ENCODE results near the gene KRTAP5-6. TPM values are rescaled to one million over a fixed set of nuclear protein-coding genes. Genes with fewer than 3 reads are reported as not detected.
"Not testable (repeated sequence)": the region's sequence is repeated elsewhere in the genome, so short reads cannot be mapped to it uniquely, and the experiment has no call there.

The KRTAP5-6 gene
- total RNA-seq, 4 donors from 2014 or later, result 2.3 to 24.1 TPM; not detected in 2

DNA sequence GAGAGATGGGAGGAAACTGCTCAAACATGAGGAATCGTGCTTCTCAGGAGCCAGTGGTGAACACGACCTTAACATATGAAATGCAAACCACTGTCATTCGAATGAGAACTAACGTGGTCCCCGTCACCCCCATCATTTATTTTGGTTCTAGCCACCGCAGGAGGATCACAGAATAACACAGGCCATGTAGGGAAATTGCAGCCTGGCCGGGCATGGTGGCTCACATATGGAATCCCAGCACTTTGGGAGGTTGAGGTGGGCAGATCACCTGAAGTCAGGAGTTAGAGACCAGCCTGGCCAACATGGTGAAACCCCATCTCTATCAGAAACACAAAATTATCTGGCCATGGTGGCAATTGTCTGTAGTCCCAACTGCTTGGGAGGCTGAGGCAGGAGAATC, 40.3 kb upstream of the KRTAP5-6 start:
- WGBS, result 89% methylated on average over 7 of the region's 7 CpGs
- peaks cover 12% of the 10 kb centered on the region for H3K4me1 ChIP-seq
- no peak overlapping the region for H3K27ac ChIP-seq
- no peaks in the 10 kb centered on the region for H3K9me3 ChIP-seq
- peaks cover 39% of the 10 kb centered on the region for H3K27me3 ChIP-seq
- H3K36me3 ChIP-seq, result no peaks in the 10 kb centered on the region
- no peak overlapping the region for H3K4me3 ChIP-seq
- DNase-seq (ENCODE audit: low spot score in 2 of 2), result peak in 1 of 2 donors; percentile 48
- no peak for TF ChIP-seq EP300 (IDR thresholded peaks at IDR 0.05)

- DNase-seq (ENCODE audit: low spot score in 2 of 2), result peak in 1 of 2 donors; percentile 74
- Histone ChIP-seq H3K36me3 (no peaks in the 10 kb centered on the region), H3K9me3 (no peaks in the 10 kb centered on the region), H3K4me1 (no peaks in the 10 kb centered on the region), H3K4me3 (no peak overlapping the region), H3K27ac (no peak overlapping the region), H3K27me3 (peaks cover 33% of the 10 kb centered on the region)
- TF ChIP-seq EP300 (IDR thresholded peaks at IDR 0.05) (no peak), POLR2AphosphoS5 (IDR thresholded peaks at IDR 0.05) (no peak)
- WGBS, result 62% methylated on average over 14 of the region's 14 CpGs
Observed at GRCh38 chr11:1659506-1659905, 37.5 kb upstream of the KRTAP5-6 start.

GRCh38 chr11:1660111-1660867, 36.7 kb upstream of the KRTAP5-6 start:
- H3K4me1 ChIP-seq, result no peaks in the 10 kb centered on the region
- DNase-seq (ENCODE audit: low spot score in 2 of 2), result peak in 1 of 2 donors; percentile 60
- no peak for TF ChIP-seq CTCF (IDR thresholded peaks at IDR 0.05)
- no peak for TF ChIP-seq EP300 (IDR thresholded peaks at IDR 0.05)
- TF ChIP-seq POLR2AphosphoS5 (IDR thresholded peaks at IDR 0.05), result no peak
- TF ChIP-seq POLR2A (IDR thresholded peaks at IDR 0.05), result no peak
- H3K27me3 ChIP-seq, result peaks cover 25% of the 10 kb centered on the region
- H3K27ac ChIP-seq, result no peak overlapping the region
- H3K4me3 ChIP-seq, result no peak overlapping the region
- 73% methylated on average over 24 of the region's 24 CpGs for WGBS
- H3K36me3 ChIP-seq, result no peaks in the 10 kb centered on the region
- H3K9me3 ChIP-seq, result no peaks in the 10 kb centered on the region

DNA sequence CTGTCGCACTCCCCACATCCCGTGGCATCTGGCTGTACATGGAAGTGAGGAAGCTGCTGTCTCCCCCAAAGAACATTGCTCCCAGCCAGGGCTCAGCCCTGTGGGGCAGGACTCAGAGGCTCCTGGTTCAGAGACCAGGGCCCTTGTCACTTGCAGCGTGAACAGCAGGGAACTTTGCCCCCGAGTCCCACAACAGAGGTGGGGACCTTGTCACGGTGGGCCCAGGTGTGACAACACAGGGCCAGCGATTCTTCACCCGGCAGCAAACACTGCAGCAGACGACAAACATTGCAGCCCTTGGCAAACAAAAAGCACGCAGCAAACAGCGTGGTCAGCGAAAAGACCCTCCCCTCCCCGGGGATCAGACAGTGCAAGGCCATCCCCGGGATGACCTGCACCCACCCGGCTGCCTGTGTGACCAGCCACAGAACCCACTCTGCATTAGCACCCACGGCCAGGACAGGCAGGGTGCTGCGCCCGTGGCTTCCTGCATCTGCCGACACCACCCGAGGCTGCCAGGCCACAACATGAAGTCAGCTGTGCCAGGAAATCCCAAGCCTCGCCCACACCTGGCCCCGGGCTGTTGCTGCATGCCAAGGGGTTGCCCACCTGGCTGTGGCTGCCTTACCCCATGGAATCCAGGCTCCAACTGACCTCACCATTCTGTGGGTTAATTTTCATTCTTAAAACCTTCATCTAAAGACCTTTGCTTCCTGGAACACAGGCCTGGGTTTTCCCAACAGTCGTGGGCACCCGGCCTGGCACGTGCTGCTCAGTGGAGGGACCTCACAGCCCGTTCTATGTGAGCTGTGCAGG, 35.3 kb upstream of the KRTAP5-6 start:
- H3K9me3 ChIP-seq, H3K36me3 ChIP-seq, H3K27ac ChIP-seq, H3K4me1 ChIP-seq, H3K4me3 ChIP-seq: not testable (repeated sequence)
- peak in 1 of 2 donors; percentile 20 for DNase-seq (ENCODE audit: low spot score in 2 of 2)
- H3K27me3 ChIP-seq, result peaks cover 12% of the 10 kb centered on the region
- 81% methylated on average over 2 of the region's 25 CpGs for WGBS

DNA sequence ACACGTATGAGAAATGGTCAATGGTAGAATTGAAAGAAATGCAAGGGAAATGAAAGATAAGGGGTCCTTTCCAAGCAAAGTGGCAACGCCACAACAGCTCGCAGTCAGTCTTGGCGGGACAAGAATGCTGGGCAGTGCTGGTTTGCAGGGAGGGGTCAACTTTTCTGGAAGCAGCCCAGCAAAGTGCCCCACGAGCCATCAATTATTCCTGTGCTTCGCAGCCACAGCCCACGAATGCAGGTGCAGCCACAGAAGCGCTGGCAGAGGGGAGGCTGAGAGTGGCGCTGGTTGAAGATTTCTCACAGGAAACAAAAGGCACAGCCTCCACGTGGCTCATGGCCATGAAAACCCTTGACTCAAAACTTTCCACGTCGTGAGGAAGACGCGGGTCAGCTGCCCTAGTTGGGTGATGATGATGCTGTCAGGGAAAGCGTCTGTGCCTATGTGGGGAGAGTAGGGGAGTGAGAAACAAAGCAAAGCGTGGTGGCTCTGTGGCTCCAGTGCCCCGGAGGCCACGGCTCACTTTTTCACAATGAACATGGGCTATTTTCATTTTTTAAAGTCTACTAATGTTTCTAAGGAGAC, 34.2 kb upstream of the KRTAP5-6 start:
- peaks cover 20% of the 10 kb centered on the region for H3K27me3 ChIP-seq
- not testable (repeated sequence) for H3K4me3 ChIP-seq; H3K27ac ChIP-seq; H3K9me3 ChIP-seq; H3K4me1 ChIP-seq; DNase-seq (ENCODE audit: low spot score in 2 of 2); H3K36me3 ChIP-seq
- 75% methylated on average over 16 of the region's 18 CpGs for WGBS

DNA sequence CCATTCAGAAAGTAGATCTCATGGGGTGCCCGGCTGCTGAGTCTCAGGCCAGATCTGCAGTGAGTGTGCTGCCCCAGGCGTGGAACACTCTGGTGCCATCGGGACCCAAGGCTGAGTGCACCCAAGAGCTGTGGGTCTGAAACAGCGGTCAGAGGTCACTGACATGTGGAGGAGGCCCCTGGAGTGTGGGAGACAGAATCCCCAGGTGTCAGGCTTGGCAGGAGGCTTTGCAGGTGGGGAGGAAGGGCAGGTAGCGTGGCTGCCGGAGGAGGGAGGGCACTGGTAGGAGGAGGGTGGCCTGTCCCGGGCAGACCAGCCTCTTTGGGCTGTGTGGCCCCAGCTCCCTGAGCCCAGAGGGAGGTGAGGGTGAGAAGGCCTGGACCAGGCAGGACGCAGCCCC, 31.7 kb upstream of the KRTAP5-6 start:
- Histone ChIP-seq H3K27ac (no peak overlapping the region), H3K4me1 (no peaks in the 10 kb centered on the region), H3K36me3 (no peaks in the 10 kb centered on the region), H3K27me3 (peaks cover 38% of the 10 kb centered on the region), H3K4me3 (no peak overlapping the region), H3K9me3 (no peaks in the 10 kb centered on the region)
- WGBS, result no CpG with 5 or more reads among the region's 8 CpGs
- DNase-seq (ENCODE audit: low spot score in 2 of 2), result no peak
- no peak for TF ChIP-seq EP300 (IDR thresholded peaks at IDR 0.05)

GRCh38 chr11:1667121-1667850, 29.7 kb upstream of the KRTAP5-6 start:
- Histone ChIP-seq H3K9me3 (no peaks in the 10 kb centered on the region), H3K4me3 (no peak overlapping the region), H3K27ac (no peak overlapping the region), H3K27me3 (peaks cover 38% of the 10 kb centered on the region), H3K36me3 (no peaks in the 10 kb centered on the region), H3K4me1 (no peaks in the 10 kb centered on the region)
- 91% methylated on average over 13 of the region's 24 CpGs for WGBS
- TF ChIP-seq POLR2A (IDR thresholded peaks at IDR 0.05) (no peak), POLR2AphosphoS5 (IDR thresholded peaks at IDR 0.05) (no peak), CTCF (IDR thresholded peaks at IDR 0.05) (no peak), EP300 (IDR thresholded peaks at IDR 0.05) (no peak)
- DNase-seq (ENCODE audit: low spot score in 2 of 2), result no peak

Measured in suprapubic skin (tissue), 4 donors.